GM19099 (cell line): Measurements from ENCODE around the gene ETFB.
A peak's percentile ranks its signal among the peaks of the same experiment; 100 is the strongest.

Experiments
- POLR2A ChIP-seq: IDR thresholded peaks from 3 replicates; pipeline ENCODE4 v1.6.1; 2011; ENCODE audit warnings: low read depth; ENCODE audit not compliant: insufficient read length; ENCODE audit errors: extremely low read depth

The ETFB gene

GRCh38 chr19:51365965-51366388, at the start of gene ETFB:
Gene ETFB (minus strand): TSS chr19:51366388. CDS start chr19:51366326, 62 bp downstream.
- peak; percentile 72 for TF ChIP-seq POLR2A

GRCh38 chr19:51415187-51415586, 49.0 kb upstream of the ETFB start:
- no peak for TF ChIP-seq POLR2A

GRCh38 chr19:51410950-51411748, 45.0 kb upstream of the ETFB start:
- TF ChIP-seq POLR2A = no peak

GRCh38 chr19:51407511-51408131, 41.4 kb upstream of the ETFB start:
- TF ChIP-seq POLR2A = no peak

GRCh38 chr19:51402117-51402516, 35.9 kb upstream of the ETFB start:
- no peak for TF ChIP-seq POLR2A

GRCh38 chr19:51399231-51399630, 33.0 kb upstream of the ETFB start:
- no peak for TF ChIP-seq POLR2A

GRCh38 chr19:51398096-51398704, 32.0 kb upstream of the ETFB start:
- TF ChIP-seq POLR2A = no peak

- TF ChIP-seq POLR2A = no peak
Measured at GRCh38 chr19:51396175-51396574, 30.0 kb upstream of the ETFB start.

GRCh38 chr19:51394050-51394836, 28.1 kb upstream of the ETFB start:
- TF ChIP-seq POLR2A = peak; percentile 85

- TF ChIP-seq POLR2A = no peak
Measured at GRCh38 chr19:51392701-51393100, 26.5 kb upstream of the ETFB start.

GRCh38 chr19:51391073-51391611, 25.0 kb upstream of the ETFB start:
- no peak for TF ChIP-seq POLR2A

- no peak for TF ChIP-seq POLR2A
Measured at GRCh38 chr19:51389143-51389542, 23.0 kb upstream of the ETFB start.

GRCh38 chr19:51387924-51388389, 21.8 kb upstream of the ETFB start, which contains the start of gene LIM2:
Gene LIM2 (minus strand): TSS chr19:51387974. CDS start chr19:51387443, 531 bp downstream.
- no peak for TF ChIP-seq POLR2A

- no peak for TF ChIP-seq POLR2A
Measured at GRCh38 chr19:51386882-51387520, 20.8 kb upstream of the ETFB start.
